NCI-H2227 (cell line): Measurements from ENCODE around the gene CCR5AS.

Experiments
- DNase-seq: peaks from one replicate; lab custom pipeline; 2025; ENCODE audit not compliant: unreplicated experiment; lab: John Stamatoyannopoulos, UW

CCR5AS gene

GRCh38 chr3:46318207-46318927, 88.5 kb downstream of the CCR5AS start:
- no peak for DNase-seq

- DNase-seq, result no peak
Measured at GRCh38 chr3:46316206-46316605, 90.7 kb downstream of the CCR5AS start.

GRCh38 chr3:46314517-46314916, 92.3 kb downstream of the CCR5AS start:
- no peak for DNase-seq
